CD4-positive, alpha-beta T cell treated with Interleukin-17A for 4 hours (primary cell): ENCODE data around the gene DCAF7.
A peak's percentile ranks its signal among the peaks of the same experiment; 100 is the strongest.

Experiments
- DNase-seq: peaks from one replicate; pipeline ENCODE4 v3.0.0-alpha.2; 2020; ENCODE audit warnings: mixed read lengths

The DCAF7 gene

DNA sequence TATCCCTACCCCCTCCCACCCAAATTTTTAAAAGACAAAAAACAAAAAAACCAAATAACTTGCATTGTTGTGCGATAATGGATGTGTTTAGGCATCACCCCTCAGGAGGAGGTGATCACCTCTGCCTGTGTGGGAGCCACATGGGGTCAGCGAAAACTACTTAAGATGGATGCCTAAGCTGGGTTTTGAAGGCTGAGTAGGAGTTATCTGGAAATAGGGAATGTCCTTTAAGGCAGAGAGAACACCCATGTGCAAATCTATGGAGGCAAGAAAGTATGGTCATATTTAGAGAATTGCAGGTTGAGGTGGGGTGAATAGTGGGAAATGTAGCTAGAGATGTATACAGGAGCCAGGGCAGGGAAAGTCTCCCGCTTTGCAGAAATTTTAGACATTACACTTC, 44.9 kb downstream of the DCAF7 start:
- no peak for DNase-seq

DNA sequence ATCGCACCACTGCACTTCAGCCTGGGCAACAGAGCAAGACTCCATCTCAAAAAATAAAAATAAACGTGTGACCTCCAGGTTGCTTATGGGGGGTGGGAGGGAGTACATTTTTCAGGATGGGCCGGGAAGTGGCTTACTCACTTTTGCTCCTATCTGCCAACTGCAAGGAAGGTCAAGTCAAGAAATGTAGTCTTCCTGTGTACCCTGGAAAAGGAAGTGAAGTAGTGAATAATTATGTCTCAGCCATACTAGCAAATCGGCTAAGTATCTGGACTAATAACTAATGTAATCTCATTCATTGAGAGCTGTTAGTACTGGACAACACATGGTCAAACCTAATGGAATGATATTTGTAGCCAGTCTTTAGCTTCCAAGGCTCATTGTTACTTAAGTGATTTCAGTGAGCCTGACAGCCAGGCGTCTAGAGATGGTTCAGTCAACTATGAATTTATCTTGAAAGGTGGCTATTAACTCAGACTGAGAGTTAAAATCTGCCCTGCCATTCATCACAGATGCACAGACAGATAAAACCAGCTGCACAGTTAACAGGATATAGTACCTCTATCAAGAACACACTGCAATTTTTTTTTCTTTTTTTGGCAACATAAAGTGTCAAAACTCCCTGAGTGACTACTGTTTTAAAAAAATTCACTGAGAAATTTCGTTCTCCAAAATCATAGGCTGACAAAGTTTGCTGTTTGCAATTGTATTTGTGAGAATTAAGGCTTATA, 46.7 kb downstream of the DCAF7 start:
- no peak for DNase-seq

DNA sequence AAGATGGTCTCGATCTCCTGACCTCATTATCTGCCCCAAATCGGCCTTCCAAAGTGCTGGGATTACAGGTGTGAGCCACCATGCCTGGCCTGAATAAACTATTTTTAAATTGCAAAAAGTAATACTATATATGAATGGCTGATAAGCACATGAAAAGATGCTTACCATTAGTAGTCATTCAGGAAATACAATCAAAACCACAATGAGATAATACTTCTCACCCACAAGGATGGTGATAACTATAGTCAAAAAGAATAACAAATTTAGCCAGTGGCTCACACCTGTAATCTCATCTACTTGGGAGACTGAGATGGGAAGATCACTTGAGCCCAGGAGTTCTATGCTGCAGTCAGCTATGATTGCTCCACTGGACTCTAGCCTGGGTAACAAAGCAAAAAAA, 48.0 kb downstream of the DCAF7 start:
- no peak for DNase-seq

DNA sequence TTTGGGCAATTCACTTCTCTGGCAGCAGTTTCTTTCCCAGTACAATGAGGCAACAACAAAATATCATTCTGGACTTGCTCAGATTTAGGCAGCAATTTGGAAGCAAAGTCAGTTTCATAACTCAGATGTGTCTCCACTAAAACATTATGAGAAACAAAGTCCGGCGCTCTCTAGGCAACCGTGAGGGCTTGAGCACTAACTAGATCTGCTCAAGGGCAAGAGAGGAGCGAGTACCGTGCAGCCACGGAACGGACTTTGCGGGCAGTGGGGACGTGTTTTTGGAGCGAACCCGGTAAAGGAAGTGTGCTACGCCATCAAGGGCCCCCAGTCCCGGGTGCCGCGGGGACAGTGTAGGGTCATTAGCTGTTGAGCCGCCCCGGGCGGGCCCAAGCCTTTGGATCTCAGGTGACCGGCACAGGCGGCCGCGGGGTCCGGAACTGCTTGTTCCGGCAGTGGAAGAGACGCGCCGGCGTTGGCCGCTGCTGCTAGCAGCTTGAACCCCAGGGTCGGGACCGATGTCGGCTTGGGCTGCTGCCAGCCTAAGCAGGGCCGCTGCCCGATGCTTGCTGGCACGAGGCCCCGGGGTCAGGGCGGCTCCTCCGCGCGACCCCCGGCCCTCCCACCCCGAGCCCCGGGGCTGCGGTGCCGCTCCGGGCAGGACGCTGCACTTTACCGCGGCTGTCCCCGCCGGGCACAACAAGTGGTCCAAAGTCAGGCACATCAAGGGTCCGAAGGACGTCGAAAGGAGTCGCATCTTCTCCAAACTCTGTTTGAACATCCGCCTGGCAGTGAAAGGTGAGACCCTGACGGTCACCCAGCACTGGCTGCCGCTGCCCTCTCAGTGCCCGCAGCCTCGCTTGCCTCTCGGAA, 50.5 kb downstream of the DCAF7 start, which contains the start of gene TACO1:
TACO1 (plus strand) TSS at position 327 of the 870 bp plus-strand sequence; CDS start at position 516, 189 bp downstream.
- DNase-seq = peak; percentile 81

DNA sequence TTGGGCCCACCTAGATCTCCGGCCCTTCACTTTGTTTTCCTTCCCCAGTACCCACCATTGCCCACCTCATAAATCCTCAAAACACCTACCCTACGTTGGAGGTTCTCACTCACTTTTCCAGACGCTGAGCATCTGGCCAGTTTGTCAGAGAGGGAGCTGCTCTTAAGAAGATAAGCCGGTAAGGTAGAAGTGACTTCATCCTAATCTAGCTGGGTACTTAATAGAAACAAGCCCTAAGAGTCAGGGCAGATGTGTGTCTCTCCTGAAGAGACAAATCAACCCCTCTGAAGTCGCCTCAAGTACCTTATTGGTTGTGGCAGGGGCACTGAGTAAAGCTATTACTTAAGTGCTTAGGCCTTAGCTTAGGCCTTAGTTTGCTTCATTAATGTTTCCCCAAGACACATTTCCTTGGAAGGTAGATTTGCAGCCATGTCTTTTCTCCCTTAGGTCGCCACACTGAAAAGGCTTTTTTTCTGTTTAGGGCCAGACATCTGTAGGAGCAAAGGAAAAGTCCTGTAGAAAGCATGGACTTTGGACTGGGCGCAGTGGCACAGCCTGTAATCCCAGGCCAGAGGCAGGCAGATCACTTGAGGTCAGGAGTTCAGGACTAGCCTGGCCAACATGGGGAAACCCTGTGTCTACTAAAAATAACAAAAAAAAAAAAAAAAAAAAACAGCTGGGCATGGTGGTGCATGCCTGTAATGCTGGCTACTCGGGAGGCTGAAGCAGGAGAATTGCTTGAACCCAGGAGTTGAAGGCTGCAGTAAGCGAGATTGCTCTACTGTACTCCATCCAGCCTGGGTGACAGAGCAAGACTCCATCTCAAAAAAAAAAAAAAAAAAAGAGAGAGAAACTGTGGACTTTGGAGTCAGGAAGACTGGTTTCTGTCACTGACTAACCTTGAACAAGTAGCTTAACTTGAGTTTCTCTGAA, 51.4 kb downstream of the DCAF7 start:
- DNase-seq = no peak

DNA sequence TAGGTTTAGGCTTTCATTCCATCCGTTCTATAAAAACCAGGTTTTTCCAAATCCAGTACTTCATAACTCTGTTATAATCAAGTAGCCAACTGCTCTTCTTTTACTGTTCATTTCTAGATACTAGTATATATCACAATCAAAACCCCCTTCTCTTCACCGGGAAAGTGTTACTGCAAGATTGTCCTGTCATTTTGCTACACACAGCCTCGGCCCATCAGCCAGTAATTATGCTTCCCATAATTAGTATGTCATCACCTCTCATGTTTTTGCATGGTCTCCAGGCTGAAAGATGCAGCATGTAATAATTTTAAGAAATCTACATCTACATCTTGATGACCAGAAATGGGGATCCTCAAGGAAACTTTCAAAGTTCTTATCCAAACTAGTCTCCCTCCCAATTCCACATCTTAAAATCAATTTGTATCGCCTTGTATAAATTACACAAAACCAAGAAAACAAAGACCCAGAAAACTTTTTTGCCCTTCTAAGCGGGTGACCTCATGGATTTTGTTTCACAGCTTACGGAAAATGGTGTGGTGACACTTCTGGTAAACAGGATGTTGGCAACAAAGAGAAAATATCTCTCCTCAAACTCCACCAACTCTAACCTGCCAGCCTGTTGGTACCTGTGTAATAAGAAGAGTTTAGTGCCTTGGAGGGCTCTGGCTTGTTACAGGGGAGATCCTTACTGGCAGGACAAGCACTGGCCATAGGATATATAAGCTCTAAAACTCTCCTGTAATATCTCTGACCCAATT, 59.7 kb downstream of the DCAF7 start:
- peak; percentile 21 for DNase-seq

DNA sequence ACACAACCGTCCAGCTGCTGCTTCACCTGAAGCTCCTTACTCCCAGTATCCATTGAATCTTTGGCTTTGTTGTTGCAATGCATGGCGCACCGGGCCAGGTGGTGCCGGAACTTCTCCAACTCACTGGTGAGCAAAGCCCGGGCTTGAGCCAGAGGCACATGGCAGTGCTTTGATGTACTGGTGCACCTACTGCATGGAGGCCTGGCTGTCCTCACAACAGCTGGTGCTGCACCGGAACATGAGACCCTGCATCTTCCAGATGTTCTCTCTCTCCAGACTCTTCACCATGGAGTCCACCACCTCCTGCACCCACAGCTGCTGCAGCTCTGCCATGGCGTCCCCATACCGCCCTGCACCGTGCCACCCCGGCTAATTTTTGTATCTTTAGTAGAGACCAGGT, 60.6 kb downstream of the DCAF7 start:
- DNase-seq = no peak

DNA sequence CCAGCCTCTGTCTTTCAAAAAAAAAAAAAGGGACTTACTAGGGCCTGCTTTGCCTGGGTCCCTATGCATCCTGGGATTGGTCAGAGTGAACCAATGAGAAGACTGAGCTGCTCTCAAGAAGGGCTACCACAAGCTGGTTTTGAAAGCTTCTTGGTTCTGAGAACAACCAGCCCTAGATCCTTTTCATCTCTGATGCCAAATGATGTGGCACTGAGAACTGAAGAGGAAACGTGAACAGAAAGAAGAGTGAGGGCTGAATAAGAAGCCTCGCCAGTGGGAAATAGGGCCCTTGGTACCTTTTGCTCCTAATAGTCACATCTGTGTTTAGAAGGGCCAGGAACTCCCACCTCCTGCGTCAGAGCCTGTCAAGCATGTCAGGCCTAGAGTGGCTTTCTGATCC, 61.1 kb downstream of the DCAF7 start:
- no peak for DNase-seq

DNA sequence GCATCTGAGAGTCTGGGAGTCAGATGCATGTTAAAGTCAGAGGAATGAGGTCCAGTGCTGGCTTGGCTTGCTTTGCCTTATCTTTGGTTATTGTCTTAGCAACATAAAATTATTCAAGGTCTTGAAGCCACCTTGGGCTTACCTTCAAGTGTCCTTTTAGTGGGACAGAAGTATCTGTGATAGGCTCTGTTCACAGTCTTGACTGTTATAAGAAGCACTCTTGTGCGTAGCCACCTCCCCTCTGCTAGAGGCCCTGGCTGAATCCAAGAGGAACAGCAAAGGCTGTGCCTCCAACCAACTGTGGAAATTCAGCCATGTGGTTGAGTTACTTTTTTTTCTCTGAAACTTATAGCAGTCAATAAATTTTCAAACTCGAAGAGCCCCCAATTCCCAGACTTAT, 63.4 kb downstream of the DCAF7 start:
- no peak for DNase-seq

DNA sequence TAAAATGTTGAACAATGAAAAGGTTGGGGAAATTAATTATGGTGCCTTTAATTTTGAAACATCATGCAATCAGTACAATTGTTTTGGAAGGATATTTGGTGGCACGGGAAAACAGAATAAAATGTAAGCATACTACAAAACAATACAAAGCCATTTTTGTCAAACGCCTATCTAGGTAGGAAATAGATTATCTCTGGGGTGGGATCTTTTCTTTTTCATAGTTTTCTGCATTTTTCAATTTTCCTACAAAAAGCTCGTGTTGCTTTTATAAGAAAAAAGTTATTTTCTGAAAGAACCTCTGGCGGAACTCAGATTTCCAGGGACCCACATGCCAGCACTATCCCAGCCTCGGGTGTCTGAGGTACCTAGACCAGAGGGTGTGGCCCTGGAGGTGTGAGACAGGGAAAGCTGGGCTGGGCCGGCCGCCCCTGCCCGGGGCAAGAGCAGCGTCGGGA, 71.0 kb downstream of the DCAF7 start:
- DNase-seq = no peak

DNA sequence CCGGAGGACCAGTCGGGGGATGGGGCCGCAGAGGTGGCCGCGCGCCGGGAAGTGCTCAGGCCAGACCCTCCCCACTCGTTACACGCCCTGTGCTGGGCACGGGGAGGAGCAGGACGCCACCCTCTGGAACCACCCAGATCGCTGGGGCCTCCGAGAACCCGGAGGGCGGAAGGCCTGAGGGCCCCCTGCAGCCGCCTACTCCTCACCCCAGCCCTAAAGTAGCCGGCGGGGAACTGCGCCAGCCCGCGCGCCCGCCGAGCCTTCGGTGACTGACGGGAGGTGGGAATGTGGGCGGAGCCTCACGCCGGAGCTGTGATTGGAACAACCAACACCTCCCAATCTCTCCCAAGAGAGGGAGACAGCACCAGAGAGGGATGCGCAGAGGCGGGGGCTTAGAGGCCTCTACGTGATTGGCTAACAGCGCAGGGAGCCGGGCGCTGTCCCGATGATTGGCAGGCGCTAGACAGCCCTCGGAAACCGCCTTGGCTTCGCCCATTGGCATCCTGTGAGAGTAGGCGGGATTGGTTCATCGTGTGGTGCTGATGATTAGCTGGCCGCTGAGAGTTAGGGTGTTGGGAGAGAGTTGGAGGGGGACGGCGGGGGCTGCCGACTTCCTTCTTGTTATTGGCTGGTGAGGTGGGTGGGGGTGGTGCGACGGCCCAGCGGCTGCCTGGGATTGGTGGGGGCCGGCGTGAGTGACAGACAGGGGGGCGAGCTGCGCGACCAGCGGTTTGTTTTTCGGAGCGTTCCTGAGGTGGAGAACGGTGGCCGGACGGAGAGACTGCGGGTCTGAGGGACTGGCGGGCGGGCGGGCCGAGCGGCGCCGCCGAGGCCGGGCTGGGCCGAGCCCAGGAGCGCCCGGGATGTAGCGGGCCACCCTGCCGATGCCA, 71.7 kb downstream of the DCAF7 start, which contains the start of gene MAP3K3:
MAP3K3 (plus strand) TSS at position 734 of the 890 bp plus-strand sequence. CDS start 343 bp downstream, outside the sequence.
- peak; percentile 97 for DNase-seq

DNA sequence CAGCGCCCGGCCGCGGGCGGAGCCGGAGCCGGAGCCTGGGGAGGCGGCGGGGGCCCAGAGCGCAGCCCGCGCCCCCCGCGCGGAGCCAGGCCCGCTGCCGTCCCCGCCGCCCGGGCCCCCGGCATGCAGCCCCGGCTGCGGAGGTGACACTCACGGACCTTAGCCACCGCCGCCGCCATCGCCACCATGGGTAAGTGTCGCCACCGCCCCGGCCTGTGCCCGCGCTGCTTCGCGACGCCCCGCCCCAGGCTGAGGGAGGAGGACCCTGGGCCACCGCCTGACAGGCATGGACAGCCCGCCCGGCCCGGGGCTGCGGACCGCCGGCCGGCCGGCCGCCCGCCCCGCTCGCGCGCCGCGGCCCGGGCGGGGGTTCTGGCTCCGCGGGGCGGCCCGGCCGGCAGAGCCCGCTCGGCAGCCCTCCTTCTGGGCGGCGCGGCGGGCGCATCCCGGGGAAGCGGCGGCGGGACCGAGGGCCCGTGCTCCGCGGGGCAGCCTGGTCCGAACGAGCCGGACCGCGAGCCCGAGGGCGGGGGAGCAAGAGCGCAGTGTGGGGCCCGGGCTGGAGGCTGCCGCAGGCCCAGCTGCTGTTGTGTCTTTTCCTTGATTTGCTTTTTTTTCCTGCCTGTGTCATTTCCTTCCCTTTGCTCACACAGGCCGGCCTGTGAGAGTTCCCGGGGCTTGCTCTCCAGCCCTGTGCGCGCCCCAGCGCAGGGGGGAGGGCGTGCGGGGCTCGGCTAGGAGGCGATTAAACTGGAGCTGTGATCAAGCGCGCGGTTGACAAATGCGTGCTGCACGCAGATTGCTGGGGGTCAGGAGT, 72.5 kb downstream of the DCAF7 start:
- peak; percentile 63 for DNase-seq

DNA sequence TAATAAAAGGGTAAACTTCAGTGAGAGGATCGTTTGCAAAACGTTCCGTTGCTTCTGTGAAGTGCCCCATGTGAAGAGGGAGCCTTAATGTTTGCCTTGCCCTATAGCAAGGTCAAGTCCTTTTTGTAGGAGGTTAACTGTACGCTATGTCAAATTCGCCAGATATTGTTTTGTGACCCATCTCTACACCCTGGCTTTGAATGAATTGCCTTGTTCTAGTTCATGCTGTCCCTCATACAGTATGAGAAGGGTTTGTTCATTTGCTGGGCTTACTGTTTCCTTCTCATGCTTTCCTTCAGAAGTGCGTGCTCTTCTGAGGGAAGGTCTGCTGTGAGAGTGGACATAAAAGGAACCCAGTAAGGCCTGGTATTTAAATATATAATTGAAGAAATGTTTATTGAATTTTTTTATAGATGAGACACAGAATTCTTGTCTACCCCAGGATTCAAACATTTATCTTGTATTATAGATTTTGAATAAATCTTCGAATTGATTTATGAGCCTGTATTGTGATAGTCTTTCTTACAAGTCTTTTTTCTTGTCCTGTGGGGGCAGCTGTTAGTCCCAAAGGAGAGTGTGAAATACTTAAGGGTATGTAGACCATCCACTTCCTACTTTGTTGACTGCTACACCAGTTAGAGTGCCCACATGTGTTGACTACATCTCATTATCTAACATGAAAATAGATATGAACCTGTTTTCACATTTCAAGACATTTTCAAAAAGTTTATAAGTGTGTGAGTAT, 73.7 kb downstream of the DCAF7 start:
- DNase-seq = no peak

DNA sequence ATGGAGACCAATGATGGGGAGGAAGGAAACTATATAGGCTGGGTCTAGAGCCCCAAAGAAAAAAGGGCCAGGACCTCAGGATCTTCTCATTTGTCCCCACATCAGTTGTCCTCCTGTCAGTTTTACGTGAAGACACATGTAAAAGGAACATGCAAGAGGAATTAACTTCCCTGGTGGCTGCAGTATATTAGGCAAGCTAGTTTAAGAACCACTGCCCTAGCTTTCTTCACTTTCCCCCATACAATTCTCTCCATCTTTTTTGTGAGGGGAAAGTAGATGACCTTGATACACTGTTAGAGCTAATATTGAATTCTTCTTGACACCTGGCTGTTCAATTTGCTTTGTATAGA, 74.2 kb downstream of the DCAF7 start:
- DNase-seq = no peak

DNA sequence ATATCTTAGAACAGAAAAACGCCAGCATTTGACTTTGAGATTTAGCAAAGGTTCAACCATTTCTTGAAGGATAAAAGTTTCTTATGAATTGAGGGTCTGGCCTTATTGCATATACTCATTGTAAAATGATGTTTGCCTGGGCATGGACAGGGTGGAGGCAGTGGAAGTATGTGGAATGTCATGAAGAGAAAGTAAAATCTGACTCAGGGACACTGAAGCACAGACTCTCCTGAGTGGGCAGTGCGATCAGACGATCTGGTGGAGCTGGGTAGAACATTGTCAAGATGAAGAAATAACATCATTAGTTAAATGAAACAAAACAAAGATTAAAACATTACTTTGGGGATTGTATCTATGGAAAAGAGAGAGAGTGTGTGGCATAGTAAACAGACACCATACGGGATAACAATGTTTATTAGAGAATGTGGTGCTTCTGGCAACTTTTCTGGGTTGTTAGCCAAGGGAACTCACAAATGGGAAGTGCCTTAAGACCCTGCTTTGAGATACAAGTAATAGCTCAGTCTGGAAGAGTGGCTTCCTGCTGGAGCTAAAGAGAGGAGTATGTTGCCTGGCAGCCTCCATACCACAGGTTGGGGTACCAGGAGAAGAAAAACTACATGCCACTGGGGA, 76.4 kb downstream of the DCAF7 start:
- DNase-seq = no peak

DNA sequence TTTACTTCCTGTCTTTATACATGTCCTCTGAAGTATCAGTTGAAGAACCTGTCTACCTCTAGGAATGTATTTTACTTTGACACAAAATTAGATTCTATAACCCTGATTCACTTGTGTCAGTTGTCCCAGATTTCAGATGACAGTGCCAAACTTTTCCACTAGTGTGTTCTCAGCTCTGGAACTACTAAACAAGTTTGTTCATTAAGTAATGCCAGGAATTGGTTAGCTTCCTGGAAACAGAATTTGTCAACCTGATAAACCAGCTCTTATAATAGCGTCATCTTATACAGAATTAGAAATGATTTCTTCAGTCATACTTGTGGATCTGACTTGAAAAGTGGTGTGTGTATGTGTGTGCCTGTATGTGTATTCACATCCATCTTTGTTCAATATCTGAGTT, 79.3 kb downstream of the DCAF7 start:
- no peak for DNase-seq

DNA sequence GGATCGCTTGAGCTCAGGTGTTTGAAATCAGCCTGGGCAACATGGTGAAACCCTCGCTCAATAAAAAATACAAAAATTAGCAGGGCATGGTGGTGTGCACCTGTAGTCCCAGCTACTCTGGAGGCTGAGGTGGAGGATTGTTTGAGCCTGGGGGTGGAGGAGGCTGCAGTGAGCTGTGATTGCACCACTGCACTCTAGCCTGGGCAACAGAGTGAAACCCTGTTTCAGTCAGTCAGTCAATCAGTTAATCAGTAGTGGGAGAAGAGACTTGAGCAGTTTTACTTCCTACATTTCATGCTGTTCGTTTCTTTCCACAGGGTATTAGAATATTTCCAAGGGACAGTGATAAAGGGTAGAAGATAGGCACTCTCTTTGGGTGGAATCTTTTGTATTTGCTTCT, 80.8 kb downstream of the DCAF7 start:
- no peak for DNase-seq

DNA sequence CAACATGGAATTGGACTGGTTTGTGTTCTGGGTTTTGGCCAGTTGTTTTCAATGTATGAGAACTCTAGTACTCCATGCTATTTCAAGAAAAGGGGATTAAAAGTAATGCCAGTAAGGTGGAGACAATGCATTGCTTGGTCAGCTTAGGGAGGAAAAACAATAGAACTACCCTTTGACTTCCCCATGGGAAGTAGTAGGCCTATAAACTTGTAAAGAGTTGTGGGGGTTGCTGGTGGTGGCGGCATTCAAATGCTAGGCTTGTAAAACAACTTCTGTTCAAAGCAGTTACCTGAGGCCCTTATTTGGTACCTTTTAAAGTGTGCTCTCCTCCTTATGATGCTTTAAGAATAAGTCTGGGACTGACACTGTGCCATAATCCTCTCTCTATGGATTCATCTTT, 81.3 kb downstream of the DCAF7 start:
- DNase-seq = no peak

DNA sequence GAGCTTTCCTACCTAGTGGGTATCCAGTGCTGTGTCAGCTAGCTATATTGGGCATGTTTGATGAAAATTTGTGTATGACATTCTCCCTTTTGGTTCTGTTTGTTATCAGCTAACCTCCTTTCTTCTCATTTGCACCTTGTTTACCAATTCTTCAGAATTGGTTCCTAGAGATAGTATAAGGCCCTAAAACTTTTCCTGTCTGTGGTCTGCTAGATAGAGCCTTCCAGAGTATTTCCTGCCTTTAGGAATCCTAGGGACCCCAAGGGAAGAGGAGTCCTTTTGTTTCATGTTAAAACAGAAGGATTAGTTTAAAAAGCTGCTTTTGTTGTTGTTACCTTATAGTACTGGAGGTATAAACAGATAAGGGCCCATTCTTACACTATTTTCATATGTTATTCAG, 83.5 kb downstream of the DCAF7 start:
- DNase-seq = no peak
